NCI-H526 treated with DMSO at 0.1 percent for 48 hours (cell line): ENCODE results near the gene NUP153.

Experiments
- DNase-seq: peaks from one replicate; lab custom pipeline; 2025; lab: John Stamatoyannopoulos, UW

NUP153 gene

DNA sequence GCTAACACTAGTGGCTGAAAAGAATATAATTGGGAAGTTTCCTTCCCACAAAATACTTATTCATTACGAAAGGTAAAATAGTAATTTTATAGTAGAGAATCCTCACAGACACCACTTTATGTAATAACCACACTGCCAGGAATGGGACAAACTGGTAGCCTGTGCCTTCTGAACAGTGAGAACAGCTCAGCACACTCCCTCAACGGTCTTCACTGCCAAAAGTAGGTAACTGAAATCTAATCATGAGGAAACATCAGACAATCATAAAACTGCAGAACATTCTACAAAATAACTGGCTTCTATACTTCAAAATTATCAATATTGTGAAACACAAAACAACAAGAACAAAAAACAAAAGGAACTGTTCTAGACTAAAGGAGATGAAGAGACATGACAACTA, 44.1 kb downstream of the NUP153 start:
- DNase-seq, result no peak

DNA sequence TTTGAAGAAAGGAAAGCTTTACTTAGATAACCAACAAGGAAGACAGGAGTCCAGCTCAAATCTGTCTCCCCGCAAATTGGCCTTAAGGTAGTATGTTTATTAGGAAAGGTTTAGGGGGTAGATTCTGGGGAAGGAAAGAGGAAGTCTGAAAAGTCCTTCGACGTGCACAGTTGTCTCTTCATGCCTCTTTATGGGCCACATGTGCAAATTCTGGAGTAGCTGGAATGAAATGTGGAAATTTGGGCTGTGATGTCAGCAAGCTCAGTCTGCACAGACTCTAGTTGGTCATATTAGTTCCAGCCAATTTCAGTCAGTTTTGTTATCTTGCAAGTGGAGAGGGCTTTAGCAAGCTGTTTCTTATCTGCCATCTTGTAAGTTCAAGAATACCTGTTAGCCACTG, 50.1 kb downstream of the NUP153 start:
- DNase-seq, result no peak

DNA sequence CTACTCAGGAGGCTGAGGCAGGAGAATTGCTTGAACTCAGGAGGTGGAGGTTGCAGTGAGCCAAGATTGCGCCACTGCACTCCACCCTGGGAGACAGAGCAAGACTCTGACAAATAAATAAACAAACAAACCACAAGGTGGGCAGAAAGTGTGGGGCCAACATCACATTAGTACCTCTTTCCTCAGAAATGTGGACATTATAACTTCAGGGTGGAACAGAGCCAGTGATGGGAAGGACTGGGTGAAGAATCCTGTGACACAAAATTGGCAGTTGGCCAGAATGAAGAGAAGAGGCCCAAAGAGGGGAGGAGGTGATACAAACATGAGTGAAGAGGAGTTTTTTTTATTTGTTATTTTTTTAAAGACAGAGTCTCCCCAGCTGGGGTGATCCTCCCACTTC, 50.6 kb downstream of the NUP153 start:
- DNase-seq, result no peak

DNA sequence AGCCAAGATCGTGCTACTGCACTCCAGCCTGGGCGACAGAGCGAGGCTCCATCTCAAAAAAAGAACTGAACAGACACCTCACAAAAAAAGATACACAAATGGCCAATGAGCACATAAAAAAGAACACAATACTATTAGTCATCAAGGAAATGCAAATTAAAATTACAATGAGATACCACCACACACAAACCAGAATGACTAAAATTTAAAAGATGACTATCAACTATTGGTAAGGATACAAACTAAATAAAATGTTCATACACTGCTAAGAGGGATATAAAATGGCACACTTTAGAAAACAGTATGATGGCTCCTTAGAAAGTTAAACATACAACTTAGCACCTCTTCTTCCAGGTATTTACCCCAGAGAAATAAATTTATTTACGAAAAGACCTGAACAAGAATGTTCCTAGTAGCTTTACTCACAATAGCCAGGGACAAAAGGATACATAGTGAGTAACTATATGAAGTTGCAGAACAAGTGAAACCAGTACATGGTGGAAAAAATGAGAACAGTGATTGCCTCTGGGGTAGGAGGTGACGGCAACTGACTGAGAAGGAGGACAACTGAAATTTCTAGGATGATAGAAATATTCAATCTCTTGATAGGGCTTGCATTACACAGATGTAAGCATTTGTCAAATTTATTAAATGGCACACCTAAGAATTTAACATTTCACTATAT, 53.4 kb downstream of the NUP153 start:
- no peak for DNase-seq

DNA sequence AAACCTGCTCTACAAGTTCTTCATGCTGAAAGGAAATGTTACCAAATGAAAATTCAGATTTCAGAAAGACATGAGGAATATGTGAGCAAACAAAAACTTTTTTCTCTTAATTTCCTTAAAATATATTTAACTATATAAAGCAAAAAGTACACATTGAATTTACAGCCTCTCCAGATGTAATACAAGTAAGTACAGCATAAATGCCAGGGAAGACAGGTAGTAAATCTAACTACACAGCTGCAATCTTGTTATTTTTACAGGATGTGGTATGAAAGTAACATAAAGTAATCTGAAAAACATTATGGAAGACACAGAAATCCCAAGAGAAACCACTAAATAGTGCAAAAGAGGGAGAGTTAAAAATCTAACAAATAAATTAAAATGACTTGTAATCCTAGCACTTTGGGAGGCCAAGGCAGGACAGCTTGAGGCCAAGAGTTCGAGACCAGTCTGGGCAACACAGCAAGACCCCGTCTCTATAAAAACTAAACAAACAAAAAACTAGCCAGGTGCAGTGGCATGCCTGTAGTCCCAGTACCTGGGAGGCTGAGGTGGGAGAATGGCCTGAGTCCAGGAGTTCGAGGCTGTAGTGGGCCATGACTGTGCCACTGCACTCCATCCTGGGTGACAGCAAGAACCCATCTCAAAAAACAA, 55.9 kb downstream of the NUP153 start:
- DNase-seq, result no peak

DNA sequence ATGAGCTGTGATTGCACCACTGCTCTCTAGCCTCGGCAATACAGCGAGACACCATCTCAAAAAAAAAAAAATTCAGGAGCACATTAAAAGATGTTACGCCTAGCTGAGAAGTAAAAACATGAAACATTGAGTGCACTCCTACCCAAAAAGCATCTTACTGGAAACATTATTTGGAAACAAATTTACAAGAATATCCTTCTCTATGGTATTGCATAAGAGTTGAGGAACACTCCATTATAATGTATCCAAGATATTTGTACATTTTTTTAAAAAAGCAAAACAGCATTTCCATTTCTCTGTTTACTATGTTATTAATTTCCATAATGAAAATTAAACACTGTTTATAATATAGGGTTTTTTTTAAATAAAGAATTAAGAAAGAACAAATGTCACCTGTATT, 58.0 kb downstream of the NUP153 start:
- no peak for DNase-seq

DNA sequence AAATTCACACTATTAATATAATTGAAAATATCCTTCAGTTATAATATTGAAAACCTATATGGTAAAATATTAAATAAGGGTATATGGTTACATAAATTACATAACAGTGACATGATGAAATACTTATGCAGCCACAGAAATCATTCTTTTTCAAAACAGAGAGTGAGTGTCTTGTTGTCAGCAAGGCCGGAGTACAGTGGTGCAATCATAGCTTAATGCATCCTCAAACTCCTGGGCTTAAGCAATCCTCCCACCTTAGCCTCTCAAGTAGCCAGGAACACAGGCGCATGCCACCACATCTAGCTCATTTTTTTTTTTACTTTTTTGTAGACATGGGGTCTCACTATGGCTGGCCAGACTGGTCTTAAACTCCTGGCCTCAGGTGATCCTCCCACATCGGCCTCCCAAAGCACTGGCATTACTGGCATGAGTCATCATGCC, 66.2 kb downstream of the NUP153 start:
- DNase-seq, result no peak

DNA sequence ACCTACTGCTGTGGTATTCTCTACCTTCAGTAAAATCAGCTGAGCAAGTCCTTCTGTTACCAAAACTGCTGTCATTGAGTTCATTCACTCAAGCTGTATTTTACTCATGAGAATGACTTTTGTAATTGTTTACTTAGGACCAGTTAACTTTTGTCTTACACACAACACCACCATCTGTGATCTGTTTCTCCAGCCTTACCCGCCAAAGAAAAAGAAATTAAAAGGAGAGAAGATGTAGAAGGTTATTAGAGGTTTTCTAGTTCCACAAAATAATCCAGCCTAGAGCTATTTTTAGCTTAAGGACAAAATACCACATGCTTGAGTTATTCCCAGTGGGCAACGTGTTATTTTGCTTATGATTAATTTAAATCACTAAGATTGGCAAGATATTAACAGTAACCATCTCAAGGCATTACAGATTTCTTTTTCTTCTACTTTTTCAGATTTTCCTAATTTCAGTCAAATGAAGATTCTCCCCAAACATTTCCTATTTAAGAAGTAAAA, 68.5 kb downstream of the NUP153 start:
- no peak for DNase-seq

DNA sequence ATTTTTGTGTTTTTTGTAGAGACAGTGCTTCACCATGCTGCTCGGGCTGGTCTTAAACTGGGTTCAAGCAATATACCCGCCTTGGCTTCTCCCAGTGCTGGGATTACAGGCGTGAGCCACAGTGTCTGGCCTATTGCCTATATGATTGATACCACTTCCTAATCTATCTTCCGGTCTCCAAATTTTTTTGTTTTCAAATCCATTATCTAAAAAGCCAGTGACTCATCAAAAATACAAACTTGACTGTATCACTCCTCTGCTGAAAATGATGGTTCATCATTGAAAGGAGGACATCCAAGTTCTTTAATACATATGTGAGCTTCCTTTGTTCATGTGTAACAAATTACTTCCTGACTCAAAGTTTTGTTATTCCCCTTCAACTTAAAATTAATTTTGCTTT, 71.2 kb downstream of the NUP153 start:
- no peak for DNase-seq

DNA sequence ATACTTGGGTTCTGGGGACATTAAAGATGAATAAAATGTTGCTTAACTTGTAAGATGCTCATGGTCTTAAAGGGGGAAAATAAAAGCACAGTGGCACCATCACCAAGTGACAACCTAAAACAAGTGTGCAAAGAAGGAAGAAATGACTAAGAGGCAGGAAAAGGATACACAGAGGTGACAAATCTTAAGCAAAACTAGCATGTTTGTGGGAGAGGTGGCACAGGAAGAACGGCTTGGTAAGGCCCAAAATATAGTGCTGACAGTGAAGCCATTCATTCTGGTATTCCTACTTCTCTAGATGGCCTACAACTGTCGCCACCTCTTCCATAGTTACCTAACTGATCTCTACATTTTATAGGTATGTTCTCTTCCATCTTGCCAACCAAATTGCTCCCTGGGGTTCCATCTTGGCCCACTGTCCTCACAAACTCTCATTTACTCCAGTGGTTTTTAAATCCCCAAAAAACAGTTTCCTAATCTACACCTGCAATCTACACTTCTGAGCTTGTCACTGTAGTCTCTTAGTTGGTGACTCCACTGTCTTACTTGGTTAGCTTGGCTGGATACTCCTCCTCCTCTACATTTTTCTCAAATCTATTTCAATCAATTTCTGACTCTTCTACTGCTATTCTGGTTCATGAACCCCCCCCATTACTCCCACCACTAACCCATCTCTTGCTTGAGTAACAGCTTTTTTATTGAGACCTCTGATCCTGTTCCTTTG, 73.1 kb downstream of the NUP153 start:
- no peak for DNase-seq

DNA sequence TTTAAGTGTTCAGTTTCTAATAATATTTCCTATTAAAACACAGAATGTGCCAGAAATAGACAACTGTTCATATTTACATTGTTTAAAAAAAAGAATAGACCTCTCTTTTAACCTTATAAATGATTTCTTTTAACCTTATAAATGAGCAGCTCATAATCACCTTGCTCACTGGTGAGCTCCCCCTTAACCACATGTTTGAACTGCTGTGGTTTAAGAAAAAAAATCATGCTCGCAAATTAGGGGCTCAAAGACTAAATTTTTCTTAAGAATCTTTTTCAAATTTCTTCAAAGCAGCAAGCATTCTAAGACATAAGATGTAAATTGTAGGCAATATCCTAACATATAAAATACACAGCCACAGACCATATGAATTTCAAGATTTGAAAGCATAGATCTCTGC, 73.8 kb downstream of the NUP153 start:
- no peak for DNase-seq

DNA sequence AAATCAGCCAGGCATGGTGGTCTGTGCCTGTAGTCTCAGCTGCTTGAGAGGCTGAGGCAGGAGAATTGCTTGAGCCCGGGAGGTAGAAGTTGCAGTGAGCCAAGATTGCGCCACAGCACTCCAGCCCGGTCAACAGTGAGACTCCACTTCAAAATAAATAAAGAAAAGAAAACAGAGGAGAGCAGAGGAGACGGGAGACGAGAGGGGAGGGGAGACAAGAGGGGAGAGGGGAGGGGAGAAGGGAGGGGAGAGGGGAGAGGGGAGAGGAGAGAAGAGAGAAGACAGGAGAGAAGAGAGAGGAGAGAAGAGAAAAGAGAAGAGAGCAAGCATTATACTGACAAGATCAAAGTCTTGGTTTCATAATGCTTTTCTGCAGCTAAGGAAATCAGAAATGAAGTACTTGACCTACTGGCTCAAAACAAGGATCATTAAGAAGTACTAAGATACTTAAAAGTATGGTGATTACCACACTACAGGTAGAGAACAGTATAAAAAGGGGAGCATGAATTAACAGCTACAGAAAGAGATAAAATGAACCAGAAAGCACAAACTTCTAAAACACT, 76.1 kb downstream of the NUP153 start:
- DNase-seq, result no peak

DNA sequence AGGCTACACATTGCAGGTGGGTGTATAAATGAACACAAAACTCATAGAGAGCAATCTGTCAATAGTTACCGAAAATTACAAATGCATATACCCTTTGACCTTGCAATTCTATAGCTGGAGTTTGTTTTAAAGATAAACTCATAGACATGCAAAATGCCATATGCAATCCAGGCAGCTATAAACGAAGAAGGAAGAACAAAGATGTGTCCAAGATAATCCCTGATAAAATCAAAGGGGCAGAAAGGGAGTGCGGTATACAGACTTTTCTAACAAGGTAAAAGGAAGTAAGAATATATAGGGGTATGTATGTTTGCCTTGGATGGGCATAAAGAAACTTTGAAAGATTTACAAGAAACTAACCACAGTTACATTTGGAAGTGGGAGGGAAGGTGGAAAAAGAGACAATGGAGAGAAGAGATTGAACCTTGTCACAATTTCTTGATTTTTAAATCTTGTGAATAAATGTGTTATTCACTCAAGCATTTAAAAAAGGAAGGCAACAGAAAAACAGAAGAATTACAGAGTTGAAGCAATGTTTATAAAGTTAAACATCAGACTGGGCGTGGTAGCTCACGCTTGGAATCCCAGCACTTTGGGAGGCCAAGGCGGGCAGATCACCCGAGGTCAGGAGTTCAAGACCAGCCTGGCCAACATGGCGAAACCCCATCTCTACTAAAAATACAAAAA, 76.8 kb downstream of the NUP153 start:
- no peak for DNase-seq

DNA sequence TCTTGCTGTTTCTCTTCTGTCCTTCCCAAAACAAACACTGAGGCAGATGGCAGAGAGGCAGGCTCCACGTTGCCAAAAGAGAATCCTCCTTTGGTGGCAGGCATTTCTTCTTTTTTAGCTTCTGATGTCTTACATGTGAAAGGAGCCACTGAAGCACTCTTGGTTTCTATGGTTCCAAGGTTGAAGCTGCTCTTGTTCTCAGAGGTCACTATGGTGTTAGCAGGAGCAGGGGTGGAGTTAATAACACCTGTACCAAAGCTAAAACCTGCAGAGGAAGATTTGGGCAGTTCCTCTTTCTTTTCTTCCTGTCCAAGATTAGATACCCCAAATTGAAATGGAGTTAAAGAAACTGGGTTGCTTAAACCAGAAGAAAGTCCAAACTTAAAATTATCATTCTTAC, 77.9 kb downstream of the NUP153 start:
- DNase-seq, result no peak

DNA sequence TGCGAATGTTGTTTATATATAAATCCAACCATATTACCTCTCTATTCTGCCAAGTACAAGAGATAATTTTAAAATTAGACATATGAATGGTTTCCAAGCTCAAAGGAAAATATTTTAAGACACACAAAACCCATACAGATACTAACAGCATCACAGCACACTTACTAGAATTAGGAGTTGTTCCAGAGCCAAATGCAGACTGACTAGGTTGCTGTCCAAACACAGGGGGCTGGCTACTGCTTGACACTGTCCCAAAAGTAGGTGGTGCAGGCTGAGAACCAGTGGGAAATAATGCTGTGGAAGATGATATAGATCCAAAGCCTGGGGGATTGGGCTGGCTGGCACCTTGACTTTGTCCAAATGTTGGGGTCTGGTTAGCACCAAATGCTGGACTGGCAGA, 82.3 kb downstream of the NUP153 start:
- no peak for DNase-seq

DNA sequence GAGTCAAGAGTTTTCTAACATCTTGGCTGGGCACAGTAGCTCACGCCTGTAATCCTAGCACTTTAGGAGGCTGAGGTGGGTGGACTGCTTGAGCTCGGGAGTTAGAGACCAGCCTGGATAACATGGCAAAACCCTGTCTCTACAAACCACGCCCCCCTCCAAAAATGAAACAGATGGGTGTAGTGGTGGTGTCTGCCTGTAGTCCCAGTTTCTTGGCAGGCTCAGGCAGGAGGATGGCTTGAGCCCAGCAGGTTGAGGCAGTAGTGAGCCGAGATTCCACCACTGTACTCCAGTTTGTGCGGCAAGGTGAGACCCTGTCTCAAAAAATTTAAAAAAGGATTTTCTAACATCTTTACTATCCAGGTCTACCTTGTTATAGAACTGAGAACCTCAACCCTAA, 84.6 kb downstream of the NUP153 start:
- no peak for DNase-seq

DNA sequence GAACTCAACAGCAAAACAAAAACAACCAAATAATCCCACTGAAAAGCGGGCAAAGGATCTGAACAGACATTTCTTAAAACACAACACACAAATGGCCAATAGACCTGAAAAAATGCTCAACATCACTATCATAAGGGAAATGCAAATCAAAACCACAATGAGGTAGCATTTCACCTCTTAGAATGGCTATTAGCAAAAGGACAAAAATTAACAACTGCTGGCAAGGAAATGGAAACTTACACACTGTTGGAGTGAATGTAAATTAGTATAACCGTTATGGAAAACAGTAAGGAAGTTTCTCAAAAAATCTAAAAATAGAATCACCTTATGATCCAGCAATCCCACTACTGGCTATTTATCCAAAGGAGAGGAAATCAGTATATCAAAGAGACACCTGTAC, 85.7 kb downstream of the NUP153 start:
- peak; percentile 94 for DNase-seq

DNA sequence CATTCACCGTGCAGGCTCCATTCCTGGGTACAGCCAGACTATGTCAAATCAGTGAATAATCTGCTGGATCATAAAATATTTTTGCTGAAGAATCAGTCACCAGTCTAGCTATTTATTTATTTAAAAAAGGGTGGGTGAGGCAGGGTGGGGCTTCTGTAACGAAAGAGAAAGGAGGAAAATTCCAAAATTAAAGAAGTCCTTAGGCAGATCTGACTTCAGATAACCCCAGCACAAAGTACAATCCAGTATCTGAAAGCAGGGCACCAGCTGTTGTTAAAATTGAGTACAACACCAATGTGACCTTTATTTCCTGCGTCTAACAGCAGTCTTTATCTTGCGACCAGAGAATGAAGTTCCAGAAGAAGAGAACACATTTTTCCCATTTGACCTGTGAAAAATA, 90.9 kb downstream of the NUP153 start:
- no peak for DNase-seq

DNA sequence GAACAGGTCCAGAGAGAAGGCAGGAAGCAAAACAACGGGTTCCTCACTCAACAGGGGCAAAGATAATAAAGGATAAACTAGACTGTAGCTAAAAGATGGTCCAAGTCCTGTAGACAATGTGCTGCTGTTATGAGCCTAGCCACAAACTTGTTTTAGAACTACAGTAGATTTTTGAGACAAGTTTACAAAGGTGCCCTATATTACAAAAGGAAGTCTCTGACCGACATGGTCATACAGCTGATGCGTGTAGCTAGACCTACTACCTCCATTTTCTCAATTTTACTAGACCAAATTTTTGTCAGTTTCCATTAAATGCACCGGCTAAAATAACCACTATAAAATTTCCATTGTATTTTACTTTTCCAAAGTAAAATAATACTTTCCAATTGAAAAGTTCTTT, 94.7 kb downstream of the NUP153 start:
- DNase-seq, result no peak

DNA sequence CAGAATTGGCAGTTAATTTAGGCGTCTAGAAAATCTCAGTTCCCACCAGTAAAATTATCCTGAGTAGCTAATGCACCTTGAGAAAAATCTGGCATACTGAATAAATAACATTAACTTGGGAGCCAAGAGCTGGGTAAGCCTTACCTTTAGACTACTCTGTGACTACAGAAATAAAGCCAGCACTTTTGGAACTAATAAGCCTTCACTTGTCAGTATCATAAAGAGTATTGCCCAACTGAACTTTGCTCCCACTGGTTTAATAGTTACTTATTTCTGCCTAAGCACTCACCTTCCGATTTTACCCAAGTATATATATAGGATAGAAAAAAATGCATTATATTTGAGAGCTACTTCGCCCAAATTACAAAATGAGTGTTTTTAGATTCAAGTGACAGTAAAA, 95.9 kb downstream of the NUP153 start:
- DNase-seq, result no peak

DNA sequence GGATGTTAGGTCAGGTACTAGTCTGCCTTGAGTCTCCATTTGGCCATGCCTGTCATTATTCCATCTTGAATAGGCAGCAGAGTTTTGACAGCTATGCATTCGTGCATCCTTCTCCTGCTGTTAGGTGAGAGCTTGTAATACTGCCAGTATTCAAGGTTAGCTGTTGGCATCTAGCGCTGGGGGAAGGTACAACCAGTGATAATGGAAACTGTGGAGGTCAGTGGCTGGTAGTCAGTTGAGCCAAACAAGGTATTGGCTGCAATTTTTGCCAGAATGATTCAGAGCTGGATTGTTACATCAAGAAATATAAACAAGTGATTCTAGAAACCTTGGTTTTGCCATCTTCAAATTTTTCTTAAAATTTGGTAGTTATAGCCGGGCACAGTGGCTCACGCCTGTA, 100.1 kb downstream of the NUP153 start:
- no peak for DNase-seq

DNA sequence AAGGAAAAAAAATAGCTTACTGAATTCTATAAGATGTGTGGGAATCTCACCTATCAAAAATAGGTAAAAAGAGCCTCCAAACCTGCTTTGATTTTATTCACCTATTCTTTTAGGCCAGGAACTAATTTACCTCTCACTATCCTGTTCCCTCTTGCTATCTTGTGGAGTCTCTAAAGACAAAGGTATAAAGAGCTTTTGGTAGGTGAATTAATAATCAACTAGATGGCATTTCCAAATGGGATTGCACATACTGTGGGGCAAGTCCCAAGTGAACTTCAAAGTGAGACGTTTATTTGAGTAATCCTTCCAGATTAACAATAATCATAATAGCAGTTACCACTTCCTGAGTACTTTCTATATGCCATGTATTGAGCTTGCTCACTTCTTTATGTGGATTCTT, 103.8 kb downstream of the NUP153 start:
- DNase-seq, result no peak

DNA sequence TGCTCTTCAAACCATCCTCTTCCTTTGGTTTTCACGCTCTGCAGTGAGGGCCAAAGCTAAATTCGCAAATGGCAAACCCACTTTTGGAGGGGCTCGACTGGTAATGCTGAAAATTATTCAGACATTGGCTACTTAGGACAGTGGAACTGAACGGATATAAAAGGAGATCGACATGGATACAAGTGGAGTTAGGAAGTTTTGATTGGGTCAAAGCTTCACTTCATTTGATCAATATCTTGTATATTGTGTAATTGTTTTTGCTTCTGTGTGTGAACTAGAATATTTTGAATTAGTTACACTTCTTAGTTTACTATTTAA, 105.4 kb downstream of the NUP153 start:
- no peak for DNase-seq
